SK-N-MC (cell line): ENCODE measurements around the gene ENPP4.
"Not testable (repeated sequence)": the region's sequence is repeated elsewhere in the genome, so short reads cannot be mapped to it uniquely, and the experiment has no call there.

Source experiments
- DNase-seq: peaks from one replicate; pipeline ENCODE4 v3.0.0-alpha.2; 2011; ENCODE audit warnings: low read depth, low spot score
- H3K27ac ChIP-seq: fragments of 200-600 bp; sonication (generic); 2 replicates; pipeline ENCODE4 v1.5.1; 2016; ENCODE audit warnings: mixed run types
- H3K36me3 ChIP-seq: fragments of 200-600 bp; sonication (generic); 2 replicates; pipeline ENCODE4 v1.6.1; 2017; ENCODE audit warnings: antibody characterized with exemption, low read length, mixed read lengths; ENCODE audit not compliant: insufficient read depth
- H3K4me3 ChIP-seq: fragments of 200-600 bp; sonication (generic); 2 replicates; pipeline ENCODE4 v1.5.1; 2016
- H3K9ac ChIP-seq: fragments of 200-600 bp; sonication (generic); 2 replicates; pipeline ENCODE4 v1.8.0; 2017; ENCODE audit warnings: mixed run types, mixed read lengths; ENCODE audit not compliant: insufficient read length
- H3K9me3 ChIP-seq: fragments of 200-600 bp; sonication (generic); 2 replicates; pipeline ENCODE4 v1.6.1; 2017; ENCODE audit warnings: low read depth, mild to moderate bottlenecking, antibody characterized with exemption, low read length, moderate library complexity, mixed read lengths
- EZH2 ChIP-seq: fragments of 200-600 bp; sonication (generic); IDR thresholded peaks from one replicate; pipeline ENCODE4 v1.6.1; 2017; ENCODE audit warnings: antibody characterized with exemption
- FOXP2 ChIP-seq: optimal IDR thresholded peaks from 2 replicates; pipeline ENCODE3; 2011; ENCODE audit warnings: mild to moderate bottlenecking, moderate library complexity; ENCODE audit not compliant: insufficient read depth; ENCODE audit errors: extremely low read length, control extremely low read depth
- POLR2AphosphoS5 ChIP-seq: IDR thresholded peaks from 2 replicates; pipeline ENCODE4 v1.6.1; 2012; ENCODE audit warnings: mild to moderate bottlenecking, low read depth, low read length, borderline replicate concordance

ENPP4 gene

DNA sequence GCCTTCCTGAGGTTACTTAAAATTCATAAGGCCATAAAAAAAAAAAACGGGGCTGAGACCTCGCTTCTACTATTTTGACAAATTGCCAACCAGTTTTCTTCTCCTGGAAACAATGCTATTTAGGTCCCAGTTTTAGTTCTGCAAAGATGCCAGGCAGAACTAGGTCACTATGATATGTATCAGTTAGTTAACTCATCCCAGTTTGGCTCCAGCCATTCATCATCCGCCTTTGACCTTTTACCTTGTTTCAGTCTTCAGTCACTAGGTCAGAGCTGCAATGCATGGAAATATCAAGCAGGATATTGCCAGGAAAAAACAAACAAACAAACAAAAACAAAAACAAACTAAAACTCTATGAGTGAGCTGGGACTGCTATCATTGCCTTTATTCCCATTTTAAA is 29.8 kb upstream of the ENPP4 start:
- TF ChIP-seq FOXP2 (no peak), POLR2AphosphoS5 (no peak), EZH2 (no peak)
- Histone ChIP-seq H3K4me3 (no peak overlapping the region), H3K36me3 (no peaks in the 10 kb centered on the region), H3K9me3 (no peaks in the 10 kb centered on the region), H3K27ac (no peak overlapping the region), H3K9ac (no peak overlapping the region)
- DNase-seq = no peak

DNA sequence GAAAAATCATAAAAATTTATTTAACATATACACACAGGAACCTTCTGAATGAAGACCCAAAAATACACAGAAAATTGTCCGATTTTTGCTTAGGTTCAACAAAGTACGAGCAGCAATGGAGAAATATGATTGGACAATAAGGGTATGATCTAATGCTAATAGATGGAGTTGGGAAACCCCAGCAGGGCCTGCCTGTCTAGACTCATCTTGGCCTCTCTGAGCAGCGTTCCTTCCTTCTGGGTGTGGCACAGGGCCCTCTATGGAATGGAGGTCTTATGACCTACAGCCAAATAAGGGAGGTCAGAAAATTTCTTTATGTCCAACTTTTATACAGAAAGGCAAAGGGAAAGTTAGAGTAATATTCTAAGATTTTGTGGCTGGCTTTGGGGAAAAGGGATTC is 27.7 kb upstream of the ENPP4 start:
- no peaks in the 10 kb centered on the region for H3K9me3 ChIP-seq
- no peak overlapping the region for H3K9ac ChIP-seq
- TF ChIP-seq EZH2 (no peak), POLR2AphosphoS5 (no peak)
- H3K27ac ChIP-seq = no peak overlapping the region
- H3K4me3 ChIP-seq = no peak overlapping the region
- no peaks in the 10 kb centered on the region for H3K36me3 ChIP-seq
- no peak for DNase-seq

DNA sequence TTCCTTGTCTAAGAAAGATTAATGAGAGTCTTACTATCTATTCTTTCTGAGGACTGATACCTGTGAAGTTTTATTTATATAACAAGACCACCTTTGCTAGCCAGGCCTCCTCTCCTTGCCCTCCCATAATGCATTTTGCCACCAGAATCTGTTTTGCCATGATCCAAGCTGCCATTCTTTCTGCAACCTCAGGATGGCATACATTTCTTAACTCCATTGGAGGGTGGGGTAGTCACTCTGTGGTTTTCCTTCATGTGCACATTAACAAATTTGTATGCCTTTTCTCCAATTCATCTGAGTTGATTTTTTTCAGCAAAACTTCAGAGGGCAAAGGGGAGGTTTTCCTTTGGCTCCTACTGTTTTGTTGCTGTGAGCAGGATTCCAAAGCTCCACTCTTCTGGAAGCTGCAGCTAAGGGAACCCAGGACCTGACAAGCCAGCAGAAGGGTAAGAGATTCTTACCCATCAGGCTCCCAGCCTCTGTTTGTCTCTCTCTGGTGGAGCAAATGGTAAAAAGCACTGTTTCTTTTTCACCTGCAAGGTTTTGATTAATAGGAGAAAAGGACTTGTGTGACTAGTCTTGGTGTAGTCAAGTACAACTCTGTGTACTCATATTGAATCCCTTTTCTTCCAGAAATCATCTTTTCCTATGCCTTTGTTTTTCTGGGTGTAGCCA is 26.2 kb upstream of the ENPP4 start:
- H3K27ac ChIP-seq = no peak overlapping the region
- DNase-seq = no peak
- H3K4me3 ChIP-seq = no peak overlapping the region
- no peak overlapping the region for H3K9ac ChIP-seq
- TF ChIP-seq FOXP2 (no peak), EZH2 (no peak), POLR2AphosphoS5 (no peak)
- H3K9me3 ChIP-seq = no peaks in the 10 kb centered on the region
- no peaks in the 10 kb centered on the region for H3K36me3 ChIP-seq

DNA sequence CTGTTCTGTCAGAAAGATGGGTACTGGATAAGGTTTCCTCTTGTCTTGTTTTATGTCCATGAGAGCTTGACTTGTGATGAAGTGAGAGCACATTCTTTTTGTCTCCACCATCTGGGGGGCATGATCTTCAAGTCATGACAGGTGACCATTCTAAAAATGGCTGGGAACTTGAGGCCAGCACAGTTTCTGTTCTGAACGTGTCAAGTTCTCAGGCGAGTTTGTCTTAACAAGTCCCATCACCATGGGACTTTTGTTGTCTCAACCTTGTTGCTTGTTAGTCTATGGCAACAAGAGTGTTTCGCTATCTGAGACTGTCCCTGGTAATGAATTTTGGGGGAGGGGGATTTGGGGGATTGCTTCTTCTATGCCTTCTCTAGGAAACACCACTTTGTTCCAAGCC is 25.6 kb upstream of the ENPP4 start:
- TF ChIP-seq EZH2 (no peak), FOXP2 (no peak), POLR2AphosphoS5 (no peak)
- Histone ChIP-seq H3K9me3 (no peaks in the 10 kb centered on the region), H3K9ac (no peak overlapping the region), H3K36me3 (no peaks in the 10 kb centered on the region), H3K4me3 (no peak overlapping the region), H3K27ac (no peak overlapping the region)
- no peak for DNase-seq

DNA sequence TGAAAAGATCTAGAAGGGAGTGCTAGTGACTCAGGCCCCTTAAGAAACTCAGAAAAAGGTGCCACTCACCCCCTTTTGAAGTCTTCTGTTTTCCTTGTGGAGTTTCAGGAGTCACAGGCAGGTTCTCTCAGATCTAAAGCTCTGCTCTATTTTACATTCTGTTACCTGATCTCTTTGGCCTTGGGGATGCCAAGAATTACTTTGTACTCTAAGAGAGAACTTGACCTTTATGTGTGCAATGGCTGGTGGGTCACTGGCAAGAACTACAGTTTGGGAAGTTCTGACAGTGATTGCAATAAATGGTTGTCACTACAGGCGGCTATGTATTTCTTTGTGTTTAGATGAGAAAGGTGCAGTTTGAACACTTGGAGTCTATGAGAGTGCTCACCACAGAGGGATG is 24.2 kb upstream of the ENPP4 start:
- no peak for TF ChIP-seq FOXP2
- TF ChIP-seq POLR2AphosphoS5 = no peak
- TF ChIP-seq EZH2 = no peak
- no peaks in the 10 kb centered on the region for H3K9me3 ChIP-seq
- no peak overlapping the region for H3K27ac ChIP-seq
- no peaks in the 10 kb centered on the region for H3K36me3 ChIP-seq
- no peak overlapping the region for H3K9ac ChIP-seq
- DNase-seq = no peak
- no peak overlapping the region for H3K4me3 ChIP-seq

- Histone ChIP-seq H3K36me3 (no peaks in the 10 kb centered on the region), H3K9me3 (no peaks in the 10 kb centered on the region), H3K4me3 (no peak overlapping the region), H3K9ac (no peak overlapping the region), H3K27ac (no peak overlapping the region)
- no peak for TF ChIP-seq FOXP2
- no peak for DNase-seq
Measured at GRCh38 chr6:46113370-46113769, 16.4 kb upstream of the ENPP4 start.

GRCh38 chr6:46115634-46116033 is 14.2 kb upstream of the ENPP4 start:
- H3K9ac ChIP-seq = no peak overlapping the region
- no peaks in the 10 kb centered on the region for H3K9me3 ChIP-seq
- no peak overlapping the region for H3K4me3 ChIP-seq
- TF ChIP-seq FOXP2 (no peak), EZH2 (no peak), POLR2AphosphoS5 (no peak)
- no peak overlapping the region for H3K27ac ChIP-seq
- H3K36me3 ChIP-seq = no peaks in the 10 kb centered on the region
- no peak for DNase-seq

- Histone ChIP-seq H3K9ac (no peak overlapping the region), H3K9me3 (no peaks in the 10 kb centered on the region), H3K4me3 (no peak overlapping the region), H3K36me3 (no peaks in the 10 kb centered on the region), H3K27ac (no peak overlapping the region)
- TF ChIP-seq POLR2AphosphoS5 (no peak), FOXP2 (no peak), EZH2 (no peak)
- no peak for DNase-seq
Measured at GRCh38 chr6:46116289-46116688, 13.5 kb upstream of the ENPP4 start.

DNA sequence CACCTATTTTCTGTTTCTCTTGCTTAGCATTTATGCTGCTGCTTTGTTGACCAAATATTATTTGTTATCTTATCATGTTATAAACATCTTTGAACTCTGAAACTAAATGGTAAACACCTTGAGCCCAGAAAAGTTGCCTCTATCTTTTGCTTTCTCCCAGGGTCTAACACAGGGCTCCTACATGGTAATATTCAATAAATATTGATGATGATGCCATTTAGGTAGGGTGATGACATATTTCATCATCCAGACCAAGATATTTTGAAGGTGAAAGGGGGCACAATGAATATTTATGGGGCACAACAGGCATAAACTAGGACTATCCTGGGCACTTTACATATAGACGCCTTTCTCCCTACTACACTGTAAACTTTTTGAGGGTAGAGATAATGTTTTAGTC is 11.6 kb upstream of the ENPP4 start:
- H3K36me3 ChIP-seq = no peaks in the 10 kb centered on the region
- H3K9me3 ChIP-seq = no peaks in the 10 kb centered on the region
- H3K27ac ChIP-seq = no peak overlapping the region
- H3K4me3 ChIP-seq = no peak overlapping the region
- DNase-seq = no peak
- no peak overlapping the region for H3K9ac ChIP-seq
- TF ChIP-seq FOXP2 = no peak
- no peak for TF ChIP-seq EZH2

DNA sequence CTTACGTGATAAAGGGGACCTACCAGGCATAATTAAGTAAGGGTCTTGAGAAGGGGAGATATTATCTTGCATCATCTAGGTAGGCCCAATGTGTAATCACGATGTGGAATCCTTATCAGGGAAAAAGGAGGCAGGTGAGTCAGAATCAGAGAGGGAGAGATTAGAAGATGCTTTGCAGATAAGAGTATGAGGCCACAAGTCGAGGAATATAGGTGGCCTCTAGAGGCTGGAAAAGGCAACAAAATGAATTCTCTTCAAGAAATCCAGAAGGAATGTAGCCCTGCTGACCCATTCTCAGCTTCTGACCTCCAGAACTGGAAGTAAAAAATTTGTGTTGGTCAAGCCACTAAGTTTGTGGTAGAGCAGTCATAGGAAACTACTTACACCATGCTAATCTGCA is 11.0 kb upstream of the ENPP4 start:
- Histone ChIP-seq H3K9me3 (no peaks in the 10 kb centered on the region), H3K9ac (no peak overlapping the region), H3K36me3 (no peaks in the 10 kb centered on the region), H3K4me3 (no peak overlapping the region), H3K27ac (no peak overlapping the region)
- DNase-seq = no peak
- TF ChIP-seq FOXP2 (no peak), EZH2 (no peak), POLR2AphosphoS5 (no peak)

DNA sequence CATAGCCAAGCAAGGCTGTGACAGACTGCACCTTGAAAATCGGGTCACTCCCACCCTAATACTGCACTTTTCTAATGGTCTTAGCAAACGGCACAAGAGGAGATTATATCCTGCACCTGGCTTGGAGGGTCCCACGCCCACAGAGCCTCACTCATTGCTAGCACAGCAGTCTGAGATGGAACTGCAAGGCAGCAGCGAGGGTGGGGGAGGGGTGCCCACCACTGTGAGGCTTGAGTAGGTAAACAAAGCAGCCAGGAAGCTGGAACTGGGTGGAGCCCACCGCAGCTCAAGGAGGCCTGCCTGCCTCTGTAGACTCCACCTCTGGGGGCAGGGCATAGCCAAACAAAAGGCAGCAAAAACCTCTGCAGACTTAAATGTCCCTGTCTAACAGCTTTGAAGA is 10.1 kb upstream of the ENPP4 start:
- not testable (repeated sequence) for H3K9ac ChIP-seq, H3K27ac ChIP-seq, H3K9me3 ChIP-seq, DNase-seq, H3K4me3 ChIP-seq, H3K36me3 ChIP-seq
